Liver (tissue), 9 donors: ENCODE data around the gene TCF12. TPM values are rescaled to one million over a fixed set of nuclear protein-coding genes. Genes with fewer than 3 reads are reported as not detected.

Experiments used
- DNase-seq: peaks from one replicate; pipeline ENCODE4 v3.0.0-alpha.2; 2017; ENCODE audit warnings: low spot score
- H3K27ac ChIP-seq, 2 donors: one replicate each; pipeline ENCODE4 v1.7.0; 2013; ENCODE audit warnings: inconsistent platforms in 2 of 2, low read length in 2 of 2, control low read depth in 1 of 2, low read depth in 1 of 2, mild to moderate bottlenecking in 1 of 2
- H3K27me3 ChIP-seq, 4 donors: one replicate each; pipeline versions ENCODE4 v1.6.1 to v1.7.0; 2013; ENCODE audit warnings: low read length in 3 of 4, inconsistent platforms in 1 of 4, mild to moderate bottlenecking in 1 of 4, moderate library complexity in 1 of 4; ENCODE audit not compliant: control insufficient read depth in 4 of 4, insufficient read depth in 4 of 4
- H3K36me3 ChIP-seq, 4 donors: one replicate each; pipeline versions ENCODE4 v1.6.1 to v1.7.0; 2013; ENCODE audit warnings: low read length in 3 of 4, mild to moderate bottlenecking in 3 of 4, low read depth in 1 of 4, moderate library complexity in 1 of 4; ENCODE audit not compliant: control insufficient read depth in 4 of 4, insufficient read depth in 3 of 4
- H3K4me1 ChIP-seq, 4 donors: one replicate each; pipeline versions ENCODE4 v1.6.1 to v1.7.0; 2013; ENCODE audit warnings: low read length in 3 of 4, mild to moderate bottlenecking in 3 of 4, moderate library complexity in 1 of 4; ENCODE audit not compliant: control insufficient read depth in 4 of 4, insufficient read depth in 4 of 4
- H3K4me3 ChIP-seq, 3 donors: one replicate each; pipeline versions ENCODE4 v1.6.1 to v1.7.0; 2013; ENCODE audit warnings: low read length in 3 of 3, control low read depth in 1 of 3, low read depth in 1 of 3, mild to moderate bottlenecking in 1 of 3
- H3K9ac ChIP-seq, 2 donors: one replicate each; pipeline ENCODE4 v1.7.0; 2013; ENCODE audit warnings: low read length in 2 of 2, mild to moderate bottlenecking in 2 of 2, moderate library complexity in 2 of 2, control low read depth in 1 of 2, low read depth in 1 of 2
- H3K9me3 ChIP-seq, 4 donors: one replicate each; pipeline versions ENCODE4 v1.6.1 to v1.7.0; 2013; ENCODE audit warnings: low read length in 3 of 4; ENCODE audit not compliant: control insufficient read depth in 4 of 4
- CTCF ChIP-seq: fragments of 150-350 bp; IDR thresholded peaks from 2 replicates; pipeline ENCODE4 v1.5.1; 2017; ENCODE audit warnings: improper control_type of control experiment, low read depth, low read length; ENCODE audit not compliant: missing input control
- EGR1 ChIP-seq, 2 donors: IDR thresholded peaks; 2 replicates each; pipeline ENCODE4 v1.6.1; 2016 to 2018; ENCODE audit warnings: antibody characterized with exemption in 2 of 2, low read depth in 2 of 2
- FOXA1 ChIP-seq: IDR thresholded peaks from 2 replicates; pipeline ENCODE4 v1.6.1; 2016; ENCODE audit warnings: antibody characterized with exemption
- FOXA2 ChIP-seq: IDR thresholded peaks from 2 replicates; pipeline ENCODE4 v1.6.1; 2016; ENCODE audit warnings: antibody characterized with exemption
- GABPA ChIP-seq, 2 donors: IDR thresholded peaks in 1 of 2; conservative IDR thresholded peaks in 1 of 2; 2 replicates each; pipeline ENCODE4 v1.6.1; 2016; ENCODE audit warnings: antibody characterized with exemption in 2 of 2, mild to moderate bottlenecking in 1 of 2, moderate library complexity in 1 of 2
- HNF4G ChIP-seq: IDR thresholded peaks from 2 replicates; pipeline ENCODE4 v1.6.1; 2016; ENCODE audit warnings: antibody characterized with exemption
- JUND ChIP-seq, 2 donors: IDR thresholded peaks; 2 replicates each; pipeline ENCODE4 v1.6.1; 2016; ENCODE audit warnings: antibody characterized with exemption in 2 of 2
- NR2F2 ChIP-seq: IDR thresholded peaks from 2 replicates; pipeline ENCODE4 v1.6.1; 2016; ENCODE audit warnings: antibody characterized with exemption
- RAD21 ChIP-seq, 2 donors: IDR thresholded peaks; 2 replicates each; pipeline ENCODE4 v1.6.1; 2016; ENCODE audit warnings: antibody characterized with exemption in 2 of 2, mild to moderate bottlenecking in 2 of 2
- RXRA ChIP-seq, 2 donors: IDR thresholded peaks; 2 replicates each; pipeline ENCODE4 v1.6.1; 2017 to 2018; ENCODE audit warnings: antibody characterized with exemption in 2 of 2, mild to moderate bottlenecking in 1 of 2
- TAF1 ChIP-seq: conservative IDR thresholded peaks from 2 replicates; pipeline ENCODE4 v1.6.1; 2016; ENCODE audit warnings: antibody characterized with exemption, mild to moderate bottlenecking
- YY1 ChIP-seq: IDR thresholded peaks from 2 replicates; pipeline ENCODE4 v1.6.1; 2016; ENCODE audit warnings: antibody characterized with exemption, mild to moderate bottlenecking
- whole genome bisulfite sequencing: extraction: QIAGEN DNeasy Blood & Tissue Kit; methylation state at CpG from one replicate; pipeline ENCODE4 v1.1.7; 2013; 5-methylcytosine and 5-hydroxymethylcytosine counted together
- polyA plus RNA-seq, 2 donors: library from polyadenylated mRNA; stranded (reverse) in 1 of 2; unstranded in 1 of 2; fragments of 200-250 nt in 1 of 2; fragments of >200 nt in 1 of 2; fragmentation: Nextera tagmentation in 1 of 2; extraction: Ambion mirVana in 1 of 2; gene quantifications; one replicate each; pipeline versions ENCODE4 v1.2.1 to v1.2.3, GENCODE V29; 2013 to 2015
- total RNA-seq, 2 donors: library from RNA; depleted of rRNA; stranded (reverse); fragments of >200 nt; gene quantifications; one replicate each; pipeline ENCODE4 v1.2.3, GENCODE V29; 2014
- TF ChIP-seq, protein P1 (sequence below): IDR thresholded peaks from 2 replicates; pipeline ENCODE4 v1.6.1; 2016; ENCODE audit warnings: antibody characterized with exemption
- TF ChIP-seq, protein P2 (sequence below): IDR thresholded peaks from 2 replicates; pipeline ENCODE4 v1.6.1; 2016; ENCODE audit warnings: antibody characterized with exemption
- donor health status: healthy.
- donor health status: healthy.
- donor health status: healthy.
- donor health status: healthy.
- donor health status: healthy.

Gene TCF12
- total and polyA plus RNA-seq, 4 donors, result 8.7 to 38.3 (median 22.3) TPM

GRCh38 chr15:56988219-56988618, 69.8 kb downstream of the TCF12 start (continued):
- TF ChIP-seq, protein P1, sequence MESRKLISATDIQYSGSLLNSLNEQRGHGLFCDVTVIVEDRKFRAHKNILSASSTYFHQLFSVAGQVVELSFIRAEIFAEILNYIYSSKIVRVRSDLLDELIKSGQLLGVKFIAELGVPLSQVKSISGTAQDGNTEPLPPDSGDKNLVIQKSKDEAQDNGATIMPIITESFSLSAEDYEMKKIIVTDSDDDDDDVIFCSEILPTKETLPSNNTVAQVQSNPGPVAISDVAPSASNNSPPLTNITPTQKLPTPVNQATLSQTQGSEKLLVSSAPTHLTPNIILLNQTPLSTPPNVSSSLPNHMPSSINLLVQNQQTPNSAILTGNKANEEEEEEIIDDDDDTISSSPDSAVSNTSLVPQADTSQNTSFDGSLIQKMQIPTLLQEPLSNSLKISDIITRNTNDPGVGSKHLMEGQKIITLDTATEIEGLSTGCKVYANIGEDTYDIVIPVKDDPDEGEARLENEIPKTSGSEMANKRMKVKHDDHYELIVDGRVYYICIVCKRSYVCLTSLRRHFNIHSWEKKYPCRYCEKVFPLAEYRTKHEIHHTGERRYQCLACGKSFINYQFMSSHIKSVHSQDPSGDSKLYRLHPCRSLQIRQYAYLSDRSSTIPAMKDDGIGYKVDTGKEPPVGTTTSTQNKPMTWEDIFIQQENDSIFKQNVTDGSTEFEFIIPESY, result no peak
- TF ChIP-seq RXRA (IDR thresholded peaks at IDR 0.05) (no peak), RAD21 (IDR thresholded peaks at IDR 0.05) (no peak), TAF1 (no peak), FOXA2 (no peak), FOXA1 (no peak)

- 35% methylated on average over 1 of the region's 1 CpG for WGBS
- Histone ChIP-seq H3K4me3 (no peak overlapping the region), H3K4me1 (peaks cover 6 to 17% (median 9%) of the 10 kb centered on the region in 4 donors), H3K9ac (no peak overlapping the region), H3K36me3 (peaks cover 0 to 4% (median 2%) of the 10 kb centered on the region in 4 donors), H3K27me3 (no peaks in the 10 kb centered on the region), H3K27ac (peak overlapping the region in 1 of 2 donors; percentile 3), H3K9me3 (no peaks in the 10 kb centered on the region)
- TF ChIP-seq YY1 (no peak), NR2F2 (peak; percentile 62)
- no peak for DNase-seq
Observed at GRCh38 chr15:56989411-56989924, 71.0 kb downstream of the TCF12 start.

DNA sequence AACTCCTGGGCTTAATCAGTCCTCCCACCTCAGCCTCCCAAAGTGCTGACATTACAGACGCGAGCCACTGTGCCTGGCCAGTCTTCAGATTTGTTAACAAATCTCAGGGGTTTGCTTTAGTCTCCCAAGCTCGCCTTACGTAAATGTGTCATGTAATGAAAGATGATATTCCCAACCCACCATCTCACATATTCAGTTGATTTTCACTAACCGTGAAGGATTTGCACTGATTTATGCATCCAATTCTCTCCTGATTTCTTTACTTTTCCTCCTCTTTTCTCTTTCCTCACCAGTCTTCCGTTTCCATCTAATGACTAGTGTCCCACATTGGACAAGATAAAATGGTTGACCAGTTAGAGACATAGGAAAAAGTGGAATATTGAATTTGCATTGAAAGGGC, 72.6 kb downstream of the TCF12 start:
- 98% methylated on average over 6 of the region's 6 CpGs for WGBS
- peaks cover 0 to 4% (median 2%) of the 10 kb centered on the region in 4 donors for H3K36me3 ChIP-seq
- no peak for TF ChIP-seq RAD21 (IDR thresholded peaks at IDR 0.05)
- no peak for TF ChIP-seq FOXA2
- TF ChIP-seq NR2F2, result no peak
- no peak for TF ChIP-seq CTCF
- no peak for TF ChIP-seq FOXA1
- no peak overlapping the region for H3K9ac ChIP-seq
- H3K27ac ChIP-seq, result no peak overlapping the region
- no peak overlapping the region for H3K4me3 ChIP-seq
- H3K9me3 ChIP-seq, result no peaks in the 10 kb centered on the region
- peaks cover 6 to 17% (median 9%) of the 10 kb centered on the region in 4 donors for H3K4me1 ChIP-seq
- no peak for DNase-seq
- H3K27me3 ChIP-seq, result no peaks in the 10 kb centered on the region

DNA sequence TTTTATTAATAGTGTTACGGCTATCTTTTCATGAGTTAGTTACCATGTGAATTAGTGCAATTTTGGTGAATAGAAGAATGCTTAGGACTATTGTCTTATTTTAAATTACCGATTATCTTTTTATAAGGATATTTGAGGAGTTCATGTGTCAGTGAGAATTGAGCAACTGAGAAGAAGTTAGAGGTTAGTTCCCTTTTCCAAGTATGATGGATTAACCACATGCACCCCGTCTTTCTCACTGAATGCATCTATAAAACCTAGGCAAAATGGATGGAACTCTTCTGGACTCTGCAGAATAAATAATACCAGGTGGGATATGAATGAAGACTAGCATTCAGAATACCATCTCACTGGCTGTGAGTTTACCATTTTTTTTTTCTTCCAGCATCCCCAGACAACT, 74.3 kb downstream of the TCF12 start:
- no peak overlapping the region for H3K9ac ChIP-seq
- TF ChIP-seq TAF1 (no peak), CTCF (no peak), RXRA (IDR thresholded peaks at IDR 0.05) (no peak), YY1 (no peak), GABPA (IDR thresholded peaks at IDR 0.05 in 1 of 2, conservative IDR thresholded peaks at IDR 0.05 in 1 of 2) (no peak), EGR1 (IDR thresholded peaks at IDR 0.05; ENCODE audit: low read depth in 2 of 2) (no peak), HNF4G (no peak), JUND (IDR thresholded peaks at IDR 0.05) (no peak)
- TF ChIP-seq, protein P2, sequence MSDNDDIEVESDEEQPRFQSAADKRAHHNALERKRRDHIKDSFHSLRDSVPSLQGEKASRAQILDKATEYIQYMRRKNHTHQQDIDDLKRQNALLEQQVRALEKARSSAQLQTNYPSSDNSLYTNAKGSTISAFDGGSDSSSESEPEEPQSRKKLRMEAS, result no peak
- TF ChIP-seq, protein P1, result no peak

More for the DNA sequence above, 74.3 kb downstream of the TCF12 start:
- no peak for DNase-seq
- Histone ChIP-seq H3K9me3 (no peaks in the 10 kb centered on the region), H3K36me3 (peaks cover 0 to 4% (median 2%) of the 10 kb centered on the region in 4 donors), H3K4me3 (no peak overlapping the region), H3K27ac (no peak overlapping the region), H3K27me3 (no peaks in the 10 kb centered on the region), H3K4me1 (peaks cover 3 to 23% (median 14%) of the 10 kb centered on the region in 4 donors)
- 91% methylated on average over 3 of the region's 3 CpGs for WGBS
